Jurkat, Clone E6-1 (cell line): Measurements from ENCODE around the gene TYRP1.

ENCODE experiments used
- DNase-seq: peaks from one replicate; pipeline ENCODE4 v3.0.0-alpha.2; 2011; ENCODE audit warnings: low read depth, low spot score
- H3K4me3 ChIP-seq: 2 replicates; pipeline ENCODE4 v1.5.1; 2011; ENCODE audit warnings: mild to moderate bottlenecking, low read length, control low read depth, moderate library complexity

The TYRP1 gene

DNA sequence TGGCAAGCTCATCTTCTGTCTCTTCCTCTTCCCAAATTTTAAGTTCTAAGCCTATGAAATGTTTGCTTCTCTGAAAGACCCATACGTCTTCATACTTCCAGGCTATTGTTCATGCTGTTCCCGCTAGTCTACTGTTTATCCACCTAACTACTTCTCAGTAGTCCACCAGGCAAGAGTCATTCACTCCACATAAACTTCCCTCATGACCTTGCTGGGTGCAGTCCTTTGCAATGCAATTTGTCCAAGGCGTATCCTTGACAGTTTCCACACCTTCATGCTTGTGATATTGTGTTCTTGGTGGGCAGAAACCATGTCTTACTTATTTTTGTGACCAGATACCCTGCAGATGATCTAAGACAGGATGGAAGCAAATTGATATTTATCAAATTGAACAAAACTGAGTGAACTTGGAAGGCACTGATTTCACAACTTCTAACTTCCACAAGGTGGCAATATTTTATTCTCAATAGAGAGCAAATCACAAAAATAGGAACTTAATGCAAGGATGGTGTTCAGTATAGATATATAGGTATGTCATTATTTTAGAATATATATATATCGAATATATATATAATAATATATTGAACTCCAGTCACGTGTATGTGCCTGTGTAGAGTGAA is 30.3 kb downstream of the TYRP1 start:
- no peak for DNase-seq

DNA sequence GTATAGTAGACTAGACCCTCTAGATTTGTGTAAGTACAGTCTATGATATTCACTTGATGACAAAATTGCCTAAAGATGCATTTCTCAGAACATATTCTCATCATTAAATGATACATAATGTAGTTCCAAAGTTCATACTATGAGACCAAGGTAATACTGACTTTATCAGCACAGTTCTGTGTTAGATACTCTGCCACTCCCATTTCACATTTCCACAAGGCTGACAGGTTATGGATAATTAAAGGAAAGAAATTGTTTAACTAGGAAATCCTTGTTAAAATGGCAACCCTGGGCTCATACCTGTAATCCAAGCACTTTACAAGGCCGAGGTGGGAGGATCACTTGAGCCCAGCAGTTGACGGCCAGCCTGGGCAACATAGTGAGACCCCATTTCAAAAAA is 33.6 kb downstream of the TYRP1 start:
- DNase-seq = no peak
- H3K4me3 ChIP-seq = no peak overlapping the region

More for the DNA sequence above, 30.3 kb downstream of the TYRP1 start:
- H3K4me3 ChIP-seq = no peak overlapping the region

DNA sequence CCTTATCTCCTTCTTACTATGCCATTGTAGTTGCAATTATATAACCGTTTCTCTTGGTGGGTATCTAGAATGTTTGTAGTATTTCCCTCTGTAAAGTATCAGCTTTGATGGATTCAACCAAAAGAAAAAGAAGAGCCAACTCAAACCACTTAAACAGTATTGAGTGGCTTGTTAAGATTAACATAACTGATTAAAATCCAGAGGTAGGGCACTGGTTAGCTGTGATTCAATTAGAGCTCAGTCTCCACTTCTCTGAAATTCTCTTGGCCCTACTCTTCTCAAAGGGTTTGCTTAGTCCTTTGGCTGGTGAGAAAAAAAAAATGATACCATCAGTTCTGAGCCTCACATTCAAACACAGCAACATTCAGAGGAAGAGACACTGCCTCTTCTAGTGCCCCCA is 37.0 kb downstream of the TYRP1 start:
- H3K4me3 ChIP-seq = no peak overlapping the region
- DNase-seq = no peak

DNA sequence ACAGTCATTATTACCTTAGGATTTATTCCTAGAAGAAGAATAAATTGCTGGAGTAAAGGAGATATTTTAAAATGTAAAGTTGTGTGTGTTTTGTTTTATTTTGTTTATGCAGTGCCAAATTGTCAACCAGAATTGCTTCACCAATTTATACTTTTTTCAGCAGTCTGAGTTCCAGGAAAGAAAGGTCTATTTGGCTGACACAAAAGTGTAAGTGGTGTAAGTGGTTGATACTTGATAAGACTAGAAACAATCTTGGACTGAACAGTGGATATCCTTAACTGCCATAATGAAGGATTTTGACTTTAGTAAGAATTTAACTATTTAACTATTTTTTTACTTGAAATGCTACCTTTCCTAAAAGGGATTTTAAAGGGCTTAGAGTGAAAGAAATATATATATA is 37.7 kb downstream of the TYRP1 start:
- H3K4me3 ChIP-seq = no peak overlapping the region
- DNase-seq = no peak

DNA sequence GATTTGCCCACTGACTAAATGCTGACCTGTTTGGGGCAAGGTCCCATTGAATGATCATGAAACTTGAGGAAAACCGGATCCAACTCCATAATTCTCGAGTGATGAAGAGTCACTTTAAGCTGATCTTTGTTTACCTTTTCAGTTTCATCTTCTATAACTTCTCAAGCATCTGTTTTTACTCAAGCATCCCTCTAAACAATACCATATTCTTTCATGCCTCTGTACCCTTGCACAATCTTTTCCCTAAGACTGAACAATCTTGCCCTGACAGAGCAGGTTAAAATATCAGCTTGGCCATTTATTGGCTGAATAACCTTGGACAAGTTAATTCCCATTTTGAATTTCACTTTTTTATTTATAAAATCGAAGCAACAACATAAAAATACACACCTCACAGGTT is 39.8 kb downstream of the TYRP1 start:
- no peak for DNase-seq
- H3K4me3 ChIP-seq = no peak overlapping the region

DNA sequence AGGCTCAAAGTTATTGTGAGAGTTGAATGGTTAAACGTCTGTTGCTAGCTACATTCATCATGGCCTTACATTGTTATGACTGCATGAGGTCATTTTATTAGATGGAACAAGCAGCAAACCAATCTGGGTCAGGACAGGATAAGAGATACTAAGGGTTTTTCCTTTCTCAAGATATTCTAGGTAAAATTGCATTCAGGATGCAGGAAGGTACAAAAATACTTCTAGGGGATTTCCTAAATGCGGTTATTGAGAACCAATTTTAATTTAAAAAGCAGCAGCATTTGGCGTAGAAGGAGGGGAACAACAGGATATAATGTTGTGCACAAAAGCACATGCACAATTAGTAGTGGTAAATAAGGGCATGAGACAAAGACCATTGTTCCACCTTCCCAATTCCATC is 42.5 kb downstream of the TYRP1 start:
- no peak for DNase-seq
- H3K4me3 ChIP-seq = no peak overlapping the region

DNA sequence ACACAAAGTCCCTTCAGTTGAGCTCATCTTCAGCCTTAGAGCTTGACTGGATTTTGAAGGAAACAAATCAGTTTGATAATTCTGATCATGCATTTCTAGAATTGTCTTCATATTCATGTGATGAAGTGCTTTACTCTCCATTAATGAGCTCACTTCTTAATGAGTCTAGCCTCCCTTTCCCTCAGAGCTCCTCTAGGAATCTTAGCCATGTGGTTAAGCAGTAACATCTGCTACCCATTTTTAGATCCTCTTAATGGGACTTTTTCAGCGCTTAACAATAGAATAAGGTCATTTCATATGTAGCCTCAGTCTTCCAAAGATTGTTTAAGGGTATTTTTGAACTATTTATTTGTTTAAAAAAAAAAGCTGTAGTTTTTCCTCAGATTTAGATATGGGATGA is 44.7 kb downstream of the TYRP1 start:
- no peak overlapping the region for H3K4me3 ChIP-seq
- DNase-seq = no peak

DNA sequence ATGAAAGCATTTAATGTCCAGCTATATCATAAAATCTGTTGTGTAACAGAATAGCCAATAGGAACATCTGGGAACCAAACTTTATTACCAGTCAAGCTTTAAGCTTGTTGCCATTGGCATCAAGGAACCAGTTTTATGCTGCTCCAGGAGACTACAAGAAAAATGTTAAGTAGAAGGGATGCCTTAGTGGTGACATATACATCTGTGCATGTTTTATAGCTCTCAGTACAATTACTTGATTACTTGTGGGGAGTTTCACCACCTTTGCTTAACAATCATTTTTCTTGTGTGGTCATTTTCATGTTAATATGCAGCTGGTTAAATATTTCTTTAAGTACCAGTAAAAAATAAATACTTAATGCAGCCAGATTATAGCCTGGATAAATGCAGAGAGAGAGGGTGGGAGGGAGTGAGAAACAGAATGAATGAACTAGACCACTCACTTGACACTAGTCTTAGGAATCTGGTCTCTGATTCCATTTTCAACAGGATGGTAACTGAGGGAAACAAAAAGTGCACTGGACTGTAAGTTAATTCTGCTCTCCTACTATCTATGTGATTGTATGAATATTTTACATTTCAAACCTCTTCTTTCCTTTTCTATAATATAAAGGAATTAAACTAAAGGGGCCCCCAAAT is 45.9 kb downstream of the TYRP1 start:
- no peak for DNase-seq

DNA sequence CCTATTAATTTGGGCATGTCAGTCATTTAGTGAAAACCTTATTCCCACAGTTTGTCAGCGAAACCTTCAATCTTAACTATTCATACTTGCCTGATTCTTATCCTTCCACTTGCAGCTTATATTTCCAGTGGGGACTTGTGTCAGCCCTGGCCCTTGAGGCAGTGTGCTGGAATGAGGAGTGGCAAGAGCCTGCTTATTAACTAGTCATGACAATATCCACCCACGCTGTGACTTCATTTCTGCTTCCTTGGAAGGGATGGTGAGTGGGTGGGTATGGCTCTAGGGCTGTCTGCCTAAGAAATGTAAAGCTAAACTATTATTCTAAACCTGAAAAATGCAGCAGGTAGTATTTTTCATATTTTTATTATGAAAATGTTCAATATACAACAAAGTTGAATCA is 47.7 kb downstream of the TYRP1 start:
- H3K4me3 ChIP-seq = no peak overlapping the region
- DNase-seq = no peak

More for the DNA sequence above, 45.9 kb downstream of the TYRP1 start:
- H3K4me3 ChIP-seq = no peak overlapping the region

DNA sequence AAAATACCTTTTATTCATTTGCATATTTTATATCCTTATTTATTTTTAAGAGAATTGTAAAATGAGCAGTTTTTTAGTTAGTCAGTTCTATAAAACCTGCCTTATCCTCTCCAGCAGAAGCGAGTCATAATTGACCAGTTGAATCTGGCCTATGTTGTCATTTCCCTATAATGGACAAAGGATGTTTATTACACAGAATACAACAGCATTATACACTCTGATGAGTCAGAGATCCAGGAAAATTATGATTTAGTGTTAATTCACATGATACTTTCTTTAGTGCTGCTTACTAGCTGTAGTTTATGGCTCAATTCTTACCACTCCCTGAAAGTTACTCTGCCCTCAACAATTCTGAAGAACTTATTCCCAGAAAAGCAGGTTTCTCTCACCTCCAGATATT is 54.8 kb downstream of the TYRP1 start:
- no peak overlapping the region for H3K4me3 ChIP-seq
- no peak for DNase-seq

DNA sequence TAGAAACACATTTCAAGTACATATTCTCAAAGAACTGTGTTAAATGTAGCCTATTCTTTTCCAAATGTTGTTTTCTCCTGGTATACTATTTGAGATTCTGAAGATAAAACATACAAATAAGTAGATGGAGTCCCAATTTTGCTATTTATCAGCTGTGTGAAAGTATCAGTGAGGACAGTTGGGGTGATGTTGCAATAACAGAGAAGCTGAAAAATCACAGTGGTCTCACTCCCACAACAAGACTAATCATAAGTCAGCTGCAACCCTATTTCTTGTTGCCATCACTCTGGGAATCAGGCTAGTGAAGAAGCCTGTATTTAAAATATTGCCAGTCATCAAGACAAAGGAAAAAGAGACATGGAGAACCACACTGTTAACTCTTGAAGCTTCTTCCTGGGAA is 55.8 kb downstream of the TYRP1 start:
- no peak overlapping the region for H3K4me3 ChIP-seq
- no peak for DNase-seq

DNA sequence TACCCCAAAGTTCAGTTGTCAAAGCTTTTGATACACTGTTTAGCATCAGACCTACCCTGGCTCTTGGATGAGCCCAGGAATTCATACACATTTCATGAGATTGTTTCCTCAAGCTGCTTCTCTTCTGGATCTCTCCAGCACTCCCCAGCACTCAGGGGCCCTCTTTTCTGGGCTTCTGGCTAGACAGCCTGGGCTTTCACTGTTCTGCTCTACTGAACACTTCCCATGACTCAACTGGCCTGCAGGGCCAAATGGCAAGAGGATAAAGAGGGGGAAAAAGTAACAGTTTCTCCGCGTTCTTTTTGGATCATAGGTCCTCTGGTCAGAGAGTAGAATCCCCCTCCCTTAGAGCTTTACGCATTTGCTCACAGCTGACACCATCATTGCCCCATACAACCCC is 60.7 kb downstream of the TYRP1 start:
- DNase-seq = no peak
- no peak overlapping the region for H3K4me3 ChIP-seq

DNA sequence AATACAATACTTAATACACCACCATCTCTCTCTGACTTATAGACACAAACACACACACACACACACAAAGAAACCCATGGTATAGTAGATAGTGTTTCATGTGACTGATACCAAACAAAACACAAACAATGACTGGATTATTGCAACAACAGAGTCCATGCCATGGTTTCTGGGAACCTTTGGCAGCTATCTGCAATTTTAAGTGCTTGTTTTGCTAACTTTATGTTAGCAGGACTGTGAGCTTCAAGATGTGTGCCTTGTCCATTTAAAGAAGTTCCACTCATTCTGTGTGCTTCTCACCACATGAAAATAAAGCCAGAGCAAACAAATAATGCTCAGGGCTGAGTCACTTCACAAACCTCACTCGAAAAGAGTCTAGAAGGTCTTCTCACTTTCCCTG is 66.6 kb downstream of the TYRP1 start:
- H3K4me3 ChIP-seq = no peak overlapping the region
- DNase-seq = no peak
